ACC112 (cell line): Measurements from ENCODE around the gene GRIK1.

Experiments
- H2AFZ ChIP-seq: fragments of 200-600 bp; sonication (generic); one replicate; pipeline ENCODE4 v1.6.0; 2017; ENCODE audit warnings: antibody characterized with exemption, low read length; ENCODE audit not compliant: unreplicated experiment
- H3K27ac ChIP-seq: fragments of 200-600 bp; sonication (generic); 2 replicates; pipeline ENCODE4 v1.5.1; 2014; ENCODE audit warnings: low read depth, mild to moderate bottlenecking, antibody characterized with exemption, low read length, moderate library complexity
- H3K27me3 ChIP-seq: fragments of 200-600 bp; sonication (generic); 2 replicates; pipeline ENCODE4 v1.6.1; 2014; ENCODE audit warnings: mild to moderate bottlenecking, antibody characterized with exemption, low read length, moderate library complexity, mixed read lengths; ENCODE audit not compliant: insufficient read depth
- H3K36me3 ChIP-seq: fragments of 200-600 bp; sonication (generic); 2 replicates; pipeline ENCODE4 v1.6.1; 2016; ENCODE audit warnings: mild to moderate bottlenecking, antibody characterized with exemption, low read length, moderate library complexity, mixed read lengths; ENCODE audit not compliant: insufficient read depth
- H3K4me1 ChIP-seq: fragments of 200-600 bp; sonication (generic); one replicate; pipeline ENCODE4 v1.6.1; 2016; ENCODE audit warnings: low read length, mixed read lengths; ENCODE audit not compliant: insufficient read depth, unreplicated experiment, control insufficient read depth
- H3K4me3 ChIP-seq: fragments of 200-600 bp; sonication (generic); 2 replicates; pipeline ENCODE4 v1.5.1; 2014; ENCODE audit warnings: mild to moderate bottlenecking, low read depth, low read length
- H3K79me2 ChIP-seq: fragments of 200-600 bp; sonication (generic); one replicate; pipeline ENCODE4 v1.6.0; 2016; ENCODE audit warnings: low read length; ENCODE audit not compliant: control insufficient read depth, unreplicated experiment, insufficient read depth

Gene GRIK1

DNA sequence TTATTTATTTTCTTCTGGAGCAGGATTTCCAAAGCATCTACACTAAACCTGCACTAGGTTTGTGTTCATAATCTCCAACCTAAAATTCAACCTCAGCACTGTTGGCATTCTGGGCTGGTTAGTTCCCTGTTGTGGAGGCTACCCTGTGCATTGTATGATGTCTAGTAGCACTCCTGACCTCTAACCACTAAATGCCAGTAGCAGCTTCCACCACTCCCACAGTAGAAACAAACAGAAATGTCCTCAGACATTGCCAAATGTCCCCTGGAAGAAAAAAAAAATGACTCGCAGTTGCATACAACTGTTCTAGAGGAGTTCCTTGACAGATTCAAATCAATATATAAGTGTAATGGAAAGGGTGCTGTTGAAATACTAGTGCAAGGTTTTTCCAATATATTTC, 18.9 kb downstream of the GRIK1 start:
- no peaks in the 10 kb centered on the region for H3K79me2 ChIP-seq
- H3K27me3 ChIP-seq, result peaks cover 9% of the 10 kb centered on the region
- H3K36me3 ChIP-seq, result no peaks in the 10 kb centered on the region
- H3K27ac ChIP-seq, result no peak overlapping the region
- H3K4me3 ChIP-seq, result no peak overlapping the region
- no peaks in the 10 kb centered on the region for H3K4me1 ChIP-seq
- no peak overlapping the region for H2AFZ ChIP-seq

DNA sequence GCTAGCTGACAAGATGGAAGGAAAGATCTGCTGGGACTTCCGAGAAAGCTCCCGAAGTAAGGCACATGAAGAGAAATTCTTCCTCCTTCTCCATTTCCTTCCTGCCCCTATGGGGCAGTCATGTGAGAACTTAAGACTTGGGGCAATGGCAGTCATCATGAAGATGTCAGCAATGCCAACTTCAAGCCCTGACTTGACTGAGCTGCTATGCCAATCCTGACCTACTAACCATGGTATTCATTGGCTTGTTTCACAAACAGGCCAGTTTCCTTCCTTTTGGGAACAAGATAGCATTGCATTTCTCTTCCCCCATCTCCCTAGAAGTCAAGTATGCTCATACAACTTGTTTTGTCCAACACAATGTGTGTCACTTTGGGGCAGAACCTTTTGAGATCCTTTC, 25.5 kb downstream of the GRIK1 start:
- no peaks in the 10 kb centered on the region for H3K79me2 ChIP-seq
- H3K36me3 ChIP-seq, result no peaks in the 10 kb centered on the region
- H2AFZ ChIP-seq, result no peak overlapping the region
- no peak overlapping the region for H3K4me3 ChIP-seq
- H3K4me1 ChIP-seq, result no peaks in the 10 kb centered on the region
- no peak overlapping the region for H3K27ac ChIP-seq
- H3K27me3 ChIP-seq, result 0 out of 2 replicates have a peak, but pooled peaks cover 5% of the 10 kb centered on the region

DNA sequence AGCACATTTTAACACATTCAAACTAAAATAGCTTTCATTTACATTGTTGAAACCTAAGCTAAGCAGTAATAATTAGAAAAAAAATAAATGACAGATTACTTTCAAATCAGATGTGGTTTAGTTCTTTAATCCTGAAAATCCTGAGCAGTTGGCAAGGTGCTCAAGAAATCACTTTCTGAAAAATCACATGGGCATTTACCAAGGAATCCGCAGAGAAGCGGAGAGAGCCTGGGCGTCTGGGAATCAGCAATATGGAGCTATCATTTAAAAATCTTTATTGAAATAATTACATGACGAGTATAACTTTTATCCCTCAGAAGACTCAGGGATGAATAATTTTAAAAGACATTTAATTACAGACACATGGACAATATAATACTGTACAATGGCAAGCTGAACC, 30.2 kb downstream of the GRIK1 start:
- no peaks in the 10 kb centered on the region for H3K79me2 ChIP-seq

DNA sequence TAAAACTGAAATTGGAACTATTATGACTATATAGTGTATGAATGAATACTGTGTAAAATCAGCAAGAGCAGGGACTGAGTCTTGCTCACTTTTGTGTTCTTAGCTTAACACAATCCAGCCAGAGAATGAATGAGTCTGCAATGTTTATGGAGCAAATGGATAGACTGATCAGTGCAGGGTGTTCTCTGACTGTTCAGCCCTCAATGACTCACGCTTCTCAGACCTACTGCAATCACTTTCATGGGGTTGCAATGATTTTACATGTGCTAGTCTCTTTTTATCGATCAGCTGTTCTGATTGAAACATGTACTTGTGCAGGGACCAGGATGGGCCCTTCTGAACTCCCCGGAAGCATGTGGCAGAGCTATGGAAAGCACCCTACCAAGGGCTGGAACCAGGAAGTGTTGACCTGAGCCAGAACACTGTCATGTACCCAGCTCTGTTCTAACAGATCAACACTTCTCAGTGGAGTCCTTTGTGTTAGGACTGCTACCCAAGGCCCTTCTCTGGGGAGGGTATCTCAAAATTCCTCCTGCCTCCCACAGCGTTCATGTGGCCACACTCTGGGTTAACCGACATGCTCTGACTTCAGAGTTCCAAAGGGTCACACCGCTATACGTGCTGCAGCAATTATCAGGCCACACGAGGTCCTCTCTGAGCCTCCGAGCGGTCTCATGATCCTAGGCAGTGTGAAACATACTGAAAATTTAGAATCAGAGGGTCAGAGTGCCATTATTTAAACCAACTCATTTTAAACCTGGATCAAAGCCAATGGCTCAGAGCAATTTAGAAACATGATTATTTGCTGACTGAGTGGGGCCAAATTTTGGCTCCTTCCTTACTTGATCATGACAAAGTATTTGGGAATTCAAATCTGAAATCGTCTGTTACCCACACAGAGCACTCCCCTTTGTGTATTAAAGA, 35.2 kb downstream of the GRIK1 start:
- peaks cover 7% of the 10 kb centered on the region for H3K4me1 ChIP-seq
- H3K27ac ChIP-seq, result peak overlapping the region; percentile 88
- no peaks in the 10 kb centered on the region for H3K36me3 ChIP-seq
- no peaks in the 10 kb centered on the region for H3K79me2 ChIP-seq
- H3K4me3 ChIP-seq, result no peak overlapping the region
- peak overlapping the region; percentile 11 for H2AFZ ChIP-seq
- no peaks in the 10 kb centered on the region for H3K27me3 ChIP-seq

More for the DNA sequence above, 30.2 kb downstream of the GRIK1 start:
- H3K27ac ChIP-seq, result no peak overlapping the region
- no peaks in the 10 kb centered on the region for H3K36me3 ChIP-seq
- H3K4me3 ChIP-seq, result no peak overlapping the region
- H2AFZ ChIP-seq, result no peak overlapping the region
- no peaks in the 10 kb centered on the region for H3K27me3 ChIP-seq
- H3K4me1 ChIP-seq, result peaks cover 6% of the 10 kb centered on the region

DNA sequence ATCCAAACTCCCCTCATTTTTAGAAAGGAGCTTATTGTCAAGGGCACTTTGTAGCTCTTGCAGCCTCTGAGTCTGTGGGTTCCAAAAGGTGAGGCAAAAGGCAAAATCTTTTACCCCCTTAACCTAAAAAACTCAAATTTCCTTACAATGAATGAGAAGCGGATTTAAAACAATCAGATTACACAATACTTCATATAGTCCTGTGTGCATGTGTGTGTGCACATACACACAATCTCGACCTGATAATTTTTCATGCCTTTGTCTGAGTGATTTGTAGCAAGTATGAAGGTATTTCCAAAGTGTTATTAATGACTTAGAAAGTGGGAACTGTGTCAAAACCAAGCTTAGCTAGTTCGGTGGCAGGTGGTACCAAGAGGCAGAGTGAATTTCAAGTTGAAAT, 42.9 kb downstream of the GRIK1 start:
- H3K27me3 ChIP-seq, result no peaks in the 10 kb centered on the region
- H3K79me2 ChIP-seq, result no peaks in the 10 kb centered on the region

DNA sequence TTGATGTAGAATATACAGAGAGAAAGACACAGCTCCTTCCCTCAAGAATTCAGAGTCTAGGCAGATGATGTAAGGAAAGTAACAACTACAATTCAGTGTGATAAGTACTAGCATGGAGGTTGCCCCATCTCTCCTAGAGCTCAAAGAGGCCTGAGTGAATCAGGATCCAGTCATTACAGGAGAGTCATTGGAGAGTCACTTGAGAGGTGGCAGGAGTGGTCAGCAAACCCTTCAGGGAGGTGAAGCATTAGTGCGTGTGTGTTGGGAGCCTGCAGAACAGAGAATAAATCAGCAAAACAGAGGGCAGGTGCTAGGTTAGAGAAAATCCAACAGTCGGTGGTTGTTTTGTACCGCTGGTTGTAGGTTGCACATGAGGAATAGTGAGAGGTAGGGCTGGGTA, 46.1 kb downstream of the GRIK1 start:
- Histone ChIP-seq H3K79me2 (no peaks in the 10 kb centered on the region), H2AFZ (no peak overlapping the region), H3K36me3 (no peaks in the 10 kb centered on the region), H3K4me3 (no peak overlapping the region), H3K27me3 (no peaks in the 10 kb centered on the region), H3K27ac (no peak overlapping the region), H3K4me1 (no peaks in the 10 kb centered on the region)

More for the DNA sequence above, 42.9 kb downstream of the GRIK1 start:
- Histone ChIP-seq H2AFZ (no peak overlapping the region), H3K4me1 (no peaks in the 10 kb centered on the region), H3K27ac (no peak overlapping the region), H3K36me3 (no peaks in the 10 kb centered on the region), H3K4me3 (no peak overlapping the region)

DNA sequence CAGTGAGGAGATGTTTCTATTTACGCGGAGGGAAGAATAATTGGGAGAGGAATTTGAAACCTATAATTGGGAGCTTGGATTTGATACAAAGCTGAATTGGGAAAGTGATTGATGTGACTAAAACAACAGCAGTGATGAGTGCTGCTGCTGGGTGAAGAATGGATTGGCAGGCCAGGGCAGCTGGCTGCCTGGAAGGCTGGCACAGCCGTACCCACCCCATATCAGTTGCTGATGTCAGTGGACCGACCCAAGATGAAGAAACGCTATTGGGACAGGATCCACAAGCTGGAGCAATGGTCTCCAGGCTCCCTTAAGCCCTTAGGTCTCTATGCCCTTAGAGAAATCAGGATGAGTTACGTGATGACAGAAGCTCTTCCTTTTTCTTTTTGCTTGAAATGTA, 47.4 kb downstream of the GRIK1 start:
- Histone ChIP-seq H3K4me3 (no peak overlapping the region), H3K36me3 (no peaks in the 10 kb centered on the region), H3K4me1 (no peaks in the 10 kb centered on the region), H3K27me3 (no peaks in the 10 kb centered on the region), H3K79me2 (no peaks in the 10 kb centered on the region), H3K27ac (no peak overlapping the region), H2AFZ (no peak overlapping the region)

DNA sequence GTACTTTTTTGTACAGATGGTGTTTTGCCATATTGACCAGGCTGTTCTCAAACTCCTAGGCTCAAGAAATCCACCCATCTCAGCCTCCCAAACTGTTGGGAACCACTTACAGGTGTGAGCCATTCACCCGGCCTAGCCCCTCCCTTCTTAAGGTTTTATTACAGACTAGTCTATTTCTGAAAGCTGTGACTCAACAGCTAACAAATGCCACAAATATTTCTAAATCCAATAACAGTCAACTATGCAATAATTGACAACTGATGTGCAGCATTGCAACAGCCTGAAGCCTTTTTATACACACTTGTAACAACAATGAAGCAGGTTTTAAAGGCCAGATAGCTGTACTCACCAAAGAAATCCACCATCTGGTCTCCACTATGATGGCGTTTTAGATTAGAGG, 51.4 kb downstream of the GRIK1 start:
- Histone ChIP-seq H3K27ac (no peak overlapping the region), H3K4me1 (no peaks in the 10 kb centered on the region), H2AFZ (no peak overlapping the region), H3K36me3 (no peaks in the 10 kb centered on the region), H3K79me2 (no peaks in the 10 kb centered on the region), H3K4me3 (no peak overlapping the region), H3K27me3 (peaks cover 8% of the 10 kb centered on the region; the same call in 1 of the 2 replicates)

DNA sequence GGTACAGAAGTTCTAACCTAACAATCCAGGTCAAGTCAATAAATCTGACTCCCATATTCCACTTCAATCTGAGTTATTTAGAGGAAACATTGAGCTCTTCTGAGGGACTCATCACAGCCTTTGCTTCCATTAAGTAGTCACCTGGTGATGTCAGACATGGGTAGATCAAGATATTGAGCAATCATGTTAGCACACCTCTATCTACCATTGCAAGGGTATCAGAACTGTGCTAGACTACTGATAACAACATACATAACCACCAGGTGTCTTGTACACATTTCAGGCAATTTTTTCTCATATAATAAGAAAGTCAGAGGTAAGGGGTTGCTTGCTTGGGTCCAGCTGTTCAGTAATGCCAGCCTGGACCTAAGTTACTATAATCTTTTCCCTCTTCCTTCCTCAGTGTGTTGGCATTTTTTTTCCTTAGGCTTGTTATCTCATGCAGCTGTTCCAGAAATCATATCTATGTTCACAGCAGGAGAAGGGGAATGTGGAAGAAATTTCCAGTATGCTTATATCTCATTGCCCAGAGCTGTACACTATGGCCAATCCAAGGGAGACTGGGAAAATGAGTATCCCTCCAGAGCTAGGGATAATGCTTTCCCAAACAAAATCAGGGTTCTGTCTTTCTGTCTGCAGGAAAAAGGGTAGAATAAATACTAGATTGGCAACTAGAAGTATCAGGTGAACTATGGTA, 52.3 kb downstream of the GRIK1 start:
- Histone ChIP-seq H3K4me1 (no peaks in the 10 kb centered on the region), H3K4me3 (no peak overlapping the region), H3K36me3 (no peaks in the 10 kb centered on the region), H2AFZ (no peak overlapping the region), H3K27ac (no peak overlapping the region), H3K27me3 (peaks cover 8% of the 10 kb centered on the region; the same call in 1 of the 2 replicates), H3K79me2 (no peaks in the 10 kb centered on the region)

DNA sequence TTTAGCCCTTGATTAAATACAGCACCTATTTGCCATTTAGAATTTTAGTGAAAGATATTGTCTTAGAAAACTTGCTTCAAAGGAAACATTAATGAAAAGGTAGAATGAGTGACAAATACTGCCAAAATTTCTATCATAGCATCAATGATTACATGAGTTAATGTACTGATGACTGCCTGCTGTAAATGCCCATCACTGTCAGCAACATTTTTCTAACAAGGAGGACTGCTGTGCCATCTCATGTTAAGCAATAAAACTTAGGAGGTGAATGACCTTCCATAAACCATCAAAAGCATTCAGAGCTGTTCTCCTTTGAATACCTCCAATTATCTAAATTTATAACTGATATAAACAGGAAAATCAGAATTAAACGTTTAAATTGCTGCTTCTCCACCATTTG, 54.3 kb downstream of the GRIK1 start:
- Histone ChIP-seq H3K4me1 (no peaks in the 10 kb centered on the region), H2AFZ (no peak overlapping the region), H3K27ac (no peak overlapping the region), H3K27me3 (peaks cover 8% of the 10 kb centered on the region; the same call in 1 of the 2 replicates), H3K36me3 (no peaks in the 10 kb centered on the region), H3K4me3 (no peak overlapping the region), H3K79me2 (no peaks in the 10 kb centered on the region)

DNA sequence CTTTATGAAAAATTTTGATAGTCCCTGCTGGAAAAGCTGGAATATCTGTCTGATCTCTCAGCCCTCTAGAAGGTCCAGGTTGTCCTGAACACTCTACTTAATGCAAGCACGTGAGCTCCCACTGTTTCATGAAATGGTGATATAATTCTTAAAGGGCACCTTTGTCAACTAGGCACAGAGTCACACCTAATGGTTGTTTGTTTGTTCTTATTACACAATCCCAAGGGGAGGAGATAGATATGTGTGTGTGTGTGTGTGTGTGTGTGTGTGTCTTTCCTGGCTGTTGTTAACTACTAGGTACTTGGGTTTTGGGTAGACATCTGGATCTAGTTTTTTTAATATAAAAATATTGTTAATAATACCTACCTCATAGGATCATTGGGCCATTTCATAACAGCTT, 63.9 kb downstream of the GRIK1 start:
- no peak overlapping the region for H3K4me3 ChIP-seq
- H3K79me2 ChIP-seq, result no peaks in the 10 kb centered on the region
- no peaks in the 10 kb centered on the region for H3K4me1 ChIP-seq
- no peak overlapping the region for H3K27ac ChIP-seq
- H2AFZ ChIP-seq, result no peak overlapping the region
- H3K36me3 ChIP-seq, result no peaks in the 10 kb centered on the region
- H3K27me3 ChIP-seq, result no peaks in the 10 kb centered on the region
